Aorta (tissue), 5 donors: ENCODE data around the gene DMRTB1. TPM values are rescaled to one million over a fixed set of nuclear protein-coding genes. Genes with fewer than 3 reads are reported as not detected.
A peak's percentile ranks its signal among the peaks of the same experiment; 100 is the strongest.
"Not testable (repeated sequence)": the region's sequence is repeated elsewhere in the genome, so short reads cannot be mapped to it uniquely, and the experiment has no call there.

Experiments
- ATAC-seq: fragments of 200-7000 bp; cut with Tn5 transposase; one replicate; pipeline ENCODE4 v1.9.1; 2022; ENCODE audit warnings: moderate library complexity; ENCODE audit not compliant: low FRiP score
- DNase-seq, 2 donors: peaks; one replicate each; pipeline ENCODE4 v3.0.0-alpha.2; 2020
- H3K27ac ChIP-seq, 2 donors: one replicate each; pipeline ENCODE4 v1.5.1; 2013; ENCODE audit warnings: low read length in 2 of 2, mild to moderate bottlenecking in 2 of 2, moderate library complexity in 2 of 2, control low read depth in 1 of 2, inconsistent platforms in 1 of 2, low read depth in 1 of 2
- H3K27me3 ChIP-seq, 2 donors: one replicate each; pipeline ENCODE4 v1.6.1; 2013; ENCODE audit warnings: control low read depth in 1 of 2, low read length in 1 of 2, mild to moderate bottlenecking in 1 of 2, moderate library complexity in 1 of 2; ENCODE audit not compliant: insufficient read depth in 2 of 2, control insufficient read depth in 1 of 2
- H3K36me3 ChIP-seq, 2 donors: one replicate each; pipeline ENCODE4 v1.6.1; 2013; ENCODE audit warnings: control low read depth in 1 of 2, low read length in 1 of 2, mild to moderate bottlenecking in 1 of 2; ENCODE audit not compliant: insufficient read depth in 2 of 2, control insufficient read depth in 1 of 2
- H3K4me1 ChIP-seq, 2 donors: one replicate each; pipeline ENCODE4 v1.6.1; 2013; ENCODE audit warnings: low read length in 2 of 2, control low read depth in 1 of 2, mild to moderate bottlenecking in 1 of 2, moderate library complexity in 1 of 2; ENCODE audit not compliant: insufficient read depth in 2 of 2, control insufficient read depth in 1 of 2
- H3K4me3 ChIP-seq, 2 donors: one replicate each; pipeline ENCODE4 v1.5.1; 2013; ENCODE audit warnings: low read length in 2 of 2, control low read depth in 1 of 2, mild to moderate bottlenecking in 1 of 2
- H3K9me3 ChIP-seq: one replicate; pipeline ENCODE4 v1.6.1; 2013; ENCODE audit warnings: mild to moderate bottlenecking, low read length; ENCODE audit not compliant: control insufficient read depth
- WGBS, 2 donors: extraction: QIAGEN DNeasy Blood & Tissue Kit; methylation state at CpG; one replicate each; pipeline ENCODE4 v1.1.7; 2013; 5-methylcytosine and 5-hydroxymethylcytosine counted together
- intact Hi-C, 2 donors: fragments of 100-400 bp; cut with DNase I; formaldehyde crosslinking; loops; one replicate each; pipeline versions ENCODE4 v1.14.2 to v1.15.0; 2022
- polyA plus RNA-seq, 2 donors: library from polyadenylated mRNA; stranded (reverse); fragments of 200-250 nt; gene quantifications; one replicate each; pipeline ENCODE4 v1.2.3, GENCODE V29; 2013
- total RNA-seq, 2 donors: library from RNA; stranded (reverse); fragmentation: NEBNext Ultra II Directional; extraction: Animal tissue kit (Norgen Biotek cat#: 25700); gene quantifications; one replicate each; pipeline ENCODE4 v1.2.1, GENCODE V29; 2021
- donor health status: healthy with polysubstance abuse.
- donor health status: Bipolar disorder and iron deficiency.
- donor health status: DM: no; HTN: no; CAD: no.
- donor health status: DM: no; HTN: no; CAD: no.
- donor health status: DM: yes; HTN: yes; CAD: no.

Gene DMRTB1
- total and polyA plus RNA-seq, 4 donors = not detected

DNA sequence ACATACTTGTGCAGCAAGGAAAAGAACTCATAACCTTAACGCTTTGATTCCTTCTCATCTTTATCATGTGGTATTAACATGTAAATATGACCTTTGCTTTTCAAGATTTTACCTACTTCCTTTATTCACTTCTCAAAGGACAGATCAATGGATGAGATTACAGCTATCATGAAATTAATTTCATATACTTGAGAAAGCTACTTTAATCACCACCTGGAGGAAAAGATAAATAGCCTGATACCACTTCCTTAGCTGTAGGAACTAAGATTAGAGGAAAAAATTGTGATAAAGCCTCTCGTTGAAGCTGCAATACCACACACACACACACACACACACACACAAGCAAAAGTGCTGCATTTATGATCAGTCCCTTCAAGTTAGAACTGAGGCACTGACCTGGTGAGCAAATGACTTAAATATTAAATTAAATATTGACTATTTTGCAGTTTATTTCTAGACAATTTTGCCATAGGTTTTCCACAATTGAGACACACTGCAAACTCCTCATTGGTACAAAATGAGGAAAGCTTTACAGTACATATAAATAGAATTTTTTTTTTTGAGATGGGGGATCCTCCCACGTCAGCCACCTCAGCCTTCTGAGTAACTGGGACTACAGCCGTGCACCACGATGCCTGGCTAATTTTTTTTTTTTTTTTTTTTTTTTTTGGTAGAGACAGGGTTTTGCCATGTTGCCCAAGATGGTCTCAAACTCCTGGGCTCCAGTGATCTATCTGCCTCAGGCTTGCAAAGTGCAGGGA lies 27.2 kb upstream of the DMRTB1 start:
- Histone ChIP-seq H3K36me3 (no peaks in the 10 kb centered on the region), H3K4me3 (no peak overlapping the region), H3K9me3 (no peaks in the 10 kb centered on the region), H3K27ac (no peak overlapping the region), H3K27me3 (no peaks in the 10 kb centered on the region), H3K4me1 (no peaks in the 10 kb centered on the region)
- ATAC-seq (no peak), DNase-seq (no peak)
- 48 to 57% methylated on average over 5 of the region's 5 CpGs for WGBS, 2 donors
- intact Hi-C loops = no loop called here

DNA sequence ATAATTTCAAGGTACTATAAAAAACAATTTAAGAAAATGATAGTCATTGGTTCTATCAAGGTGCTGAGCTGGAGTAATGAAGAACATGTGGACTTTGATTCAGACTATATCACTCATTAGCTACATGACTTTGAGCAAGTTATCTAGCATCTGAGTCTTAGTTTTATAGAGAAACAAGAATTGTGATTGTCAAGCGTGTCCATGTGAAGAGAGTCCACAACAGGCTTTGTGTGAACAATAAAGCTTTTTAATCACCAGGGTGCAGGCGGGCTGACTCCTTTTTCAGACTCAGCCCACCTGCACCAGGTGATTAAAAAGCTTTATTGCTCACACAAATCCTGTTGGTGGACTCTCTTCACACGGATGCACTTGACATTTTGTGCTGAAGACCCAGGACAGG lies 26.6 kb upstream of the DMRTB1 start:
- 86 to 88% methylated on average over 3 of the region's 3 CpGs for WGBS, 2 donors
- DNase-seq (no peak), ATAC-seq (no peak)
- H3K27ac ChIP-seq = no peak overlapping the region
- no peaks in the 10 kb centered on the region for H3K4me1 ChIP-seq
- no peaks in the 10 kb centered on the region for H3K36me3 ChIP-seq
- H3K27me3 ChIP-seq = no peaks in the 10 kb centered on the region
- H3K9me3 ChIP-seq = no peaks in the 10 kb centered on the region
- no peak overlapping the region for H3K4me3 ChIP-seq
- intact Hi-C loops = no loop called here

DNA sequence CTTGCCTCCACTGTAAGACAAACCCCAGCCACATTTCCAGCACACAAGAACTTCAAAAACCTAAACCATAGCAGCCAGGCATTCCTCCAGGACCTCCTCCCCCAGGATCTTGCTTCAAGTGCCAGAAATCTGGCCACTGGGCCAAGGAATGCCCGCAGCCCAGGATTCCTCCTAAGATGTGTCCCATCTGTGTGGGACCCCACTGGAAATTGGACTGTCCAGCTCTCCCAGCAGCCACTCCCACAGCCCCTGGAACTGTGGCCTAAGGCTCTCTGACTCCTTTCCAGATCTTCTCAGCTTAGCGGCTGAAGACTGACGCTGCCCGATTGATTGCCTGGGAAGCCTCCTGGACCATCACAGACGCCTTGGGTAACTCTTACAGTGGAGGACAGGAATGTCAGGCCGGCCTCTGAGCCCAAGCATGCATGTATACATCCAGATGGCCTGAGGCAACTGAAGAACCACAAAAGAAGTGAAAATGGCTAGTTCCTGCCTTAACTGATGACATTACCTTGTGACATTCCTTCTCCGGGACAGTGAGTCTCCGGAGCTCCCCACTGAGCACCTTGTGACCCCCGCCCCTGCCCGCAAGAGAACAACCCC lies 24.7 kb upstream of the DMRTB1 start:
- ATAC-seq, H3K27ac ChIP-seq, H3K4me1 ChIP-seq, DNase-seq, H3K9me3 ChIP-seq, intact Hi-C loops, H3K4me3 ChIP-seq, H3K27me3 ChIP-seq, H3K36me3 ChIP-seq: not testable (repeated sequence)
- WGBS, 2 donors = 89 to 91% methylated on average over 10 of the region's 10 CpGs

DNA sequence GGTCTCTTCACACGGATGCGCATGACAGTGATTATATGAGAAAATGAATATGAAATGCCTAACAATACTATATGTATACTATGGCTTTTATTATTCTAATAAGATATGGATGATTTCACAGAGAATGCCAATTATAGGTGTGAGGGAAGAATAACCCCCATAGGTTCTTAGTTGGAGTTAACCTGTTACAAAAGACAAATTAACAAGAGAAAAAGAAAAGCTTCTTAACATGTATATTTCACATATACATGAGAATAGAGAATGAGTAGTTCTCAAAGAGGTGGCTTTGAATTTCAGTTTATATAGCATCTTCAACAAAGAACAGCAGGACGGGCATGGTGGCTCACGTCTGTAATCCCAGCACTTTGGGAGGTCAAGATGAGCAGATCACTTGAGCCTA lies 24.0 kb upstream of the DMRTB1 start:
- no peak for DNase-seq
- Histone ChIP-seq H3K36me3 (no peaks in the 10 kb centered on the region), H3K4me1 (no peaks in the 10 kb centered on the region), H3K27me3 (no peaks in the 10 kb centered on the region), H3K4me3 (no peak overlapping the region), H3K9me3 (no peaks in the 10 kb centered on the region), H3K27ac (no peak overlapping the region)
- ATAC-seq = no peak
- 89% methylated on average over 4 of the region's 4 CpGs for WGBS, 2 donors
- intact Hi-C loops = no loop called here

DNA sequence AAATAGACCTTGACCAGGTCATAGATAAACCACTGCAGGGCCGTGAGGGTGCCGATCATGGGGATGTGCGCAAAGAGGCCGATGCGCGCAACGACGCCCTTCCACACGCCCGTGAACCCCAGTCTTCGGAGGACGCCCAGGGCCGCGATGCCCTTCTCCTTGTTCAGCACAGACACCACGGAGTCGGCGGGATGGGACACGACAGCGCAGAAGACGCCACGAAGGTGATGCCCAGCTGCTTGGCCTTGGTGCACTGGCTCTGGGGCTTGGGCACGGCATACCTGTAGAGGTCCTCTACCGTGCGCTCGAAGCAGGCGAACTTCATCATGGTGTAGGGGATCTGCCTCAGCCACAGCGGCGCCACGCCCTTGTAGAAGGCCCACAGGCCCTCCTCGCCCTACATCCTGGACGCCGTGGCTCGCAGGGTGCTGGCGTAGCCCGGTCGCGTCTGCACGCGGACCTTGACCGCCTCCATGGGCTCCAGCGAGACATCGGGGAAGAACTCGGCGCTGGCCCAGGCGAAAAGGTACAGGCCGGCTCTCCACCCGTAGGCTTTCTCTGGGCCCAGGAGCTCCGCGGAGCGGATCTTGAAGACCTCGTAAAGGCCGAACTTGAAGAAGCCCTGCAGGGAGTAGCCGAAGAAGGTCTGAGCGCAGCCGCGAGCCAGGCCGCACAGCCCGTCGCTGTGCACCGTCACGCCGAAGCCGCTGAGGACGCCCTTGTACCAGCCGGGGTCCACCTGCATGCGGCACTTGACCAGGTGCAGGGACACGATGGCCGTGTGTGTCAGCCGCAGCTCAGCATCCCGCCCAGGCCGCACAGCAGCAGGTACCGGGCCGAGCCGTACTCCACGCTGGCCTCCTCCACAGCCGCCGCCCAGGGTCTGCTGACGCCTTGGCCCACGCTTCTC lies 20.5 kb upstream of the DMRTB1 start:
- no peaks in the 10 kb centered on the region for H3K4me1 ChIP-seq
- no peaks in the 10 kb centered on the region for H3K36me3 ChIP-seq
- 97 to 98% methylated on average over 78 to 79 of the region's 79 CpGs for WGBS, 2 donors
- no peak overlapping the region for H3K4me3 ChIP-seq
- DNase-seq (no peak), ATAC-seq (peak; percentile 44)
- intact Hi-C loops = no loop called here
- no peak overlapping the region for H3K27ac ChIP-seq
- H3K9me3 ChIP-seq = no peaks in the 10 kb centered on the region
- H3K27me3 ChIP-seq = no peaks in the 10 kb centered on the region

DNA sequence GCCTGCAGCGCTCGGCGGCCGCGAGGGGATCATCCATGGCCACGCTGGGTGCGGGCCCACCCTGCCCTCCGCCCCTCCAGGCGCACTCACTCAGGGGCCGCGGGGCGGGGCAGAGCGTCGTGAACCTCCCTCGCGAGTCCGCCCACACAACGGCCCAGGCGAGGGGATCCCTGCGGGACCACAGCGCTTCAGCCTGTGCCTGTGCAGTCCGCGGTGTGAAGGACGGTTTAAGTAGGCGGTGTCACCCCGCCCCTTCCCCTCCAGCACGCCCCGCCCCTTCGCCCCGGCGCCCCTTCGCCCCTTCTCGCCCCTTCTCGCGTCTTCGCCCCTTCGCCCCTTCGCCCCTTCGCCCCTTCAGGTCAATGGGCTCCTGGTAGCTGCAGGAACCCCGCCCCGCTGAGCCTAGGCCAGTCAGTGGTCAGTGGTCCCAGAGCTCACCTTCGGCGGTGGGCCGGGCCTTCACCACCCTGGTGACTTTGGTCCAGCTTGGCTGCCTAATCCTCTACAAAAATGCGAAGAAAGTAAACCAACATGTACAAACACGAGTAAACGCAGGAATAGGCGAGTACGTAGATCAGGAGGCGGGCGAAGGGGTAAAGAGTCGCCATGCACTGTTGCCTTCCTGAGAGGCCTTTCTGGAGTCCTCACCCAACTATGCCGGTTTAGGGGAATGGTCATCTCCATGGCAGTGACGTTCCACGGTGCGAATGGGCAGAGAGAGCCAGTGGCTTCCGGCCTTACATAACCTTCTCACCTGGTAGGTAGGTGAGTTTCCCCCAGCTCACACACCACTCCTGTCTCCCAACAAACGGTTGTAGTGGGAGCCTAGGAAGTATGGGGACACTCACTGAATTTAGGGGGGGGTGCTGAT lies 19.6 kb upstream of the DMRTB1 start:
- Histone ChIP-seq H3K9me3 (no peaks in the 10 kb centered on the region), H3K27ac (no peak overlapping the region), H3K27me3 (no peaks in the 10 kb centered on the region), H3K4me3 (no peak overlapping the region), H3K4me1 (no peaks in the 10 kb centered on the region), H3K36me3 (no peaks in the 10 kb centered on the region)
- intact Hi-C loops = no loop called here
- WGBS, 2 donors = 97 to 98% methylated on average over 58 of the region's 58 CpGs
- ATAC-seq = peak; percentile 22
- DNase-seq = no peak

DNA sequence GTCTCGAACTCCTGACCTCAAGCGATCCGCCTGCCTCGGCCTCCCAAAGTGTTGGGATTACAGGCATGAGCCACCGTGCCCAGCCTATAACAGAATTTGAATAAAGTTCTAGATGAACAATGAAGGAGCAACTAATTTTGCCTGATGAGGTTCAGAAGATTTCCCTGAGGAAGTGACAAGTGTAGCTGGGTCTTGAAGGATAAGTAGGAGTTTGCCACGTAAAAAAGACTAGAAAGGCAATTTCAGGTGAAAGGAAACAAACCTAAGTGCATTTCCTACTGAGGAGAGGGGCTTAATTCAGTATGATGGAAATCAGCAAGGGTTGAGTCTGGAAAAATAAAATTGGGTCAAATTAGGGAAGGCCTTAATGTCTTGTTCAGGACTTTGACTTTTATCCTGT lies 18.6 kb upstream of the DMRTB1 start:
- Histone ChIP-seq H3K4me1 (no peaks in the 10 kb centered on the region), H3K36me3 (no peaks in the 10 kb centered on the region), H3K4me3 (no peak overlapping the region), H3K9me3 (no peaks in the 10 kb centered on the region), H3K27me3 (no peaks in the 10 kb centered on the region), H3K27ac (no peak overlapping the region)
- intact Hi-C loops = no loop called here
- WGBS, 2 donors = 97 to 98% methylated on average over 6 of the region's 6 CpGs
- ATAC-seq (no peak), DNase-seq (no peak)

DNA sequence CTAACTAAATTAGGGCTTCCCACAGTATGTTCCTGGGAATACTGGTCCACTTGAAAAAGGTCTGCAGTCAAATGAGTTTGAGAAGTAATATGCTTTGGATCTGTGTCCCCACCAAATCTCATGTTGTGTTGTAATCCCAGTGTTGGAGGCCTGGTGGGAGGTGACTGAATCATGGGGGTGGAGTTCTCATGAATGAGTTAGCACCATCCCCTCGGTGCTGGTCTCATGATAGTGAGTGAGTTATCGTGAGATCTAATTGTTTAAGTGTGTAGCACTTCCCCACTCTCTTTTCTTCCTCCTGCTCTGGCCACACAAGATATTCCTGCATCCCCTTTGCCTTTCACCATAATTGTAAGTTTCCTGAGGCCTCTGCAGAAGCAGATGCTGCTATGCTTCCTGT lies 16.9 kb upstream of the DMRTB1 start:
- Histone ChIP-seq H3K4me3 (no peak overlapping the region), H3K27ac (no peak overlapping the region), H3K4me1 (no peaks in the 10 kb centered on the region), H3K9me3 (no peaks in the 10 kb centered on the region), H3K36me3 (no peaks in the 10 kb centered on the region), H3K27me3 (no peaks in the 10 kb centered on the region)
- DNase-seq (no peak), ATAC-seq (no peak)
- intact Hi-C loops = no loop called here
- WGBS, 2 donors = 27 to 35% methylated on average over 2 of the region's 2 CpGs
